DOHH2 (cell line): ENCODE measurements around the gene ASB1.

ENCODE experiments used
- H3F3A ChIP-seq: fragments of 200-600 bp; sonication (generic), shearing (Covaris generic); 2 replicates; pipeline ENCODE4 v1.6.0; 2016; ENCODE audit warnings: antibody characterized with exemption, mild to moderate bottlenecking; ENCODE audit not compliant: control insufficient read depth, insufficient read depth
- H3K27ac ChIP-seq: fragments of 200-600 bp; sonication (generic); 2 replicates; pipeline ENCODE4 v1.5.1; 2014; ENCODE audit warnings: low read depth, mild to moderate bottlenecking, low read length, moderate library complexity
- H3K27me3 ChIP-seq: fragments of 200-600 bp; sonication (generic); 2 replicates; pipeline ENCODE4 v1.6.1; 2014; ENCODE audit warnings: mild to moderate bottlenecking, low read length, mixed read lengths; ENCODE audit not compliant: control insufficient read depth
- H3K36me3 ChIP-seq: fragments of 200-600 bp; sonication (generic); 2 replicates; pipeline ENCODE4 v1.6.1; 2014; ENCODE audit warnings: mild to moderate bottlenecking, low read length, moderate library complexity, mixed read lengths; ENCODE audit not compliant: control insufficient read depth
- H3K4me1 ChIP-seq: fragments of 200-600 bp; sonication (generic); 2 replicates; pipeline ENCODE4 v1.6.1; 2014; ENCODE audit warnings: mild to moderate bottlenecking, low read length, mixed read lengths; ENCODE audit not compliant: control insufficient read depth
- H3K4me2 ChIP-seq: fragments of 200-600 bp; sonication (generic); 2 replicates; pipeline ENCODE4 v1.6.0; 2014; ENCODE audit warnings: mild to moderate bottlenecking, low read length, moderate library complexity
- H3K4me3 ChIP-seq: fragments of 200-600 bp; sonication (generic); 2 replicates; pipeline ENCODE4 v1.5.1; 2014; ENCODE audit warnings: mild to moderate bottlenecking, low read length, mixed read lengths
- H3K79me2 ChIP-seq: fragments of 200-600 bp; sonication (generic); 2 replicates; pipeline ENCODE4 v1.6.1; 2014; ENCODE audit warnings: mild to moderate bottlenecking, low read length, mixed read lengths; ENCODE audit not compliant: control insufficient read depth
- H3K9me2 ChIP-seq: fragments of 200-600 bp; sonication (generic); replicated peaks from 2 replicates; pipeline ENCODE4 v1.6.1; 2014; ENCODE audit warnings: mild to moderate bottlenecking, low read length, mixed read lengths; ENCODE audit not compliant: control insufficient read depth
- H3K9me3 ChIP-seq: fragments of 200-600 bp; sonication (generic); 2 replicates; pipeline ENCODE4 v1.6.1; 2014; ENCODE audit warnings: antibody characterized with exemption, low read length, mixed read lengths; ENCODE audit not compliant: control insufficient read depth, insufficient read depth
- H4K20me1 ChIP-seq: fragments of 200-600 bp; sonication (generic); 2 replicates; pipeline ENCODE4 v1.6.0; 2014; ENCODE audit warnings: low read depth, mild to moderate bottlenecking, antibody characterized with exemption, low read length, moderate library complexity; ENCODE audit not compliant: control insufficient read depth, insufficient read depth
- CTCF ChIP-seq: fragments of 200-600 bp; sonication (generic); IDR thresholded peaks from one replicate; pipeline ENCODE4 v1.5.1; 2014; ENCODE audit warnings: antibody characterized with exemption, mild to moderate bottlenecking, low read depth, low read length; ENCODE audit not compliant: poor library complexity, severe bottlenecking
- EZH2phosphoT487 ChIP-seq: fragments of 200-600 bp; sonication (generic); IDR thresholded peaks from 2 replicates; pipeline ENCODE4 v1.6.1; 2017; ENCODE audit warnings: borderline replicate concordance, mild to moderate bottlenecking, antibody characterized with exemption, low read length, moderate library complexity, mixed read lengths

ASB1 gene

DNA sequence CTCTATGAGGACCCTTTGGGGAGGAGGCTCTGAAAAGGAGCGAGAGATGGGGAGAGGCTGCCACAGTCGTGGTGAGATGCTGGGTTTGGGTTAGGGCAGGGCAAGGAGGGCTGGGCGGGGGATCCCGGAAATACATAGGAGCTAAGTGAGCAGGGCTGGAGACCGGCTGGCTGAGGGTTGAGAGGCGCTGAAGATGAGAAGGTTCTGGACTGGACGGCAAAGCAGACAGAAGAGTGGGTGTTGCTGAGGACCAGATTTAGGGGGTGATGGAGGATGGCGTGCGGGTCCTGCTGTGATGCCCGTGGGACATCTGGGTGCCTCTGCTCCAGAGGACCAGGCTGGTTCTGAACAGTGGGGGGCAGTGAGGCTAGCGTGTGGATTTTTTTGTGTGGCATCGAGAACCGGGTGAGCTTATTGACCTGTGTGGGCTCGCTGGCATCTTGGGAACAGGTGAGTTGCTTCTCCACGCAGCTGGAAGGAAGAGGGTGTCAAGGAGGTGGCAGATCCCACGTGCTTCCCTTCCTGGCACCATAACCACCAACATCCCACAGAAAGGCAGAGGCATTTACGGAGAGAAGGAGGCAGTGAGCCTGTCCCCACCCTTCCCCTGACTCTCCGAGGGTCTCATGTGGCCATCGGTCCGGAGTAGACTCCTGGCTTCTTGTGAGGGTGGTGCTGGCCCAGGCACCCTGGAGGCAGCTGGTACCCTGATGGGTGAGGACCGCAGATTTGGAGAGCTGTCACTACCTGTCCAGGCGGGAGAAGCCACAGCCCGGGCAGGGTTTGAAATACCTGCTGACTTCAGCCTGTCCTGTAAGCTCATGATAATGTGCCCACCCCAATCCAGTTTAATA, 70.3 kb downstream of the ASB1 start:
- no peaks in the 10 kb centered on the region for H3K36me3 ChIP-seq
- H3K4me3 ChIP-seq, result no peak overlapping the region
- H3K4me1 ChIP-seq, result peaks cover 40% of the 10 kb centered on the region
- H3K9me3 ChIP-seq, result no peaks in the 10 kb centered on the region
- no peak for TF ChIP-seq CTCF
- TF ChIP-seq EZH2phosphoT487, result no peak
- H3F3A ChIP-seq, result peaks cover 9% of the 10 kb centered on the region
- no peak overlapping the region for H3K27ac ChIP-seq
- H4K20me1 ChIP-seq, result no peaks in the 10 kb centered on the region
- H3K4me2 ChIP-seq, result no peak overlapping the region
- no peaks in the 10 kb centered on the region for H3K9me2 ChIP-seq
- no peaks in the 10 kb centered on the region for H3K79me2 ChIP-seq
- peaks cover 18% of the 10 kb centered on the region for H3K27me3 ChIP-seq

DNA sequence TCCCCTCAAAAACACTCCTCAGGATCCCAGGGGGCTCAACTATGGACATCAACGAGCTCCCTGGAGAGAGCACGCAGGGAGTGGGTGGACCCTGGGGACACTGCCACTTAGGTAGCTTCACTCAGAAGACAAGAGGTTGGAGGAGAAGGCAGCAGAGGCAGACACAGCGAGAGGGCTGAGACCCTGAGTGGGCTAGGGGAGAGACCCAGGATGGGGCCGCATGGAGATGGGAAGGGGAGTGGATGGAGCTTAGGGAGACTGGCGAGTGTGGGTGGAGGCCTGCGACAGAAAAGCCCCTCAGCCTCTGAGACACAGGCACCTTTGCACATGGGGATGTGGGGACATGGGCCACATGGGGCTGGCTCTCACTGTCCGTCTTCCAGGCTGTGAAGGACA, 70.9 kb downstream of the ASB1 start:
- H3K4me1 ChIP-seq, result peaks cover 34% of the 10 kb centered on the region
- H3F3A ChIP-seq, result peaks cover 6% of the 10 kb centered on the region; the same call in 1 of the 2 replicates
- H3K9me3 ChIP-seq, result no peaks in the 10 kb centered on the region
- H3K27me3 ChIP-seq, result peaks cover 17% of the 10 kb centered on the region
- no peaks in the 10 kb centered on the region for H3K36me3 ChIP-seq
- no peak overlapping the region for H3K4me2 ChIP-seq
- TF ChIP-seq EZH2phosphoT487 (no peak), CTCF (no peak)
- no peaks in the 10 kb centered on the region for H3K79me2 ChIP-seq
- no peak overlapping the region for H3K4me3 ChIP-seq
- H4K20me1 ChIP-seq, result no peaks in the 10 kb centered on the region
- no peak overlapping the region for H3K27ac ChIP-seq
- no peaks in the 10 kb centered on the region for H3K9me2 ChIP-seq

GRCh38 chr2:238498188-238498587, 71.5 kb downstream of the ASB1 start:
- Histone ChIP-seq H3K36me3 (no peaks in the 10 kb centered on the region), H3F3A (peaks cover 6% of the 10 kb centered on the region; the same call in 1 of the 2 replicates), H3K4me1 (peaks cover 28% of the 10 kb centered on the region), H3K9me2 (no peaks in the 10 kb centered on the region), H3K27me3 (peaks cover 13% of the 10 kb centered on the region), H3K4me3 (no peak overlapping the region), H4K20me1 (no peaks in the 10 kb centered on the region), H3K79me2 (no peaks in the 10 kb centered on the region), H3K4me2 (no peak overlapping the region), H3K9me3 (no peaks in the 10 kb centered on the region), H3K27ac (no peak overlapping the region)
- TF ChIP-seq CTCF, result no peak
- TF ChIP-seq EZH2phosphoT487, result no peak
